Measurements from ENCODE around the gene ZSWIM5.
"Not testable (repeated sequence)": the region's sequence is repeated elsewhere in the genome, so short reads cannot be mapped to it uniquely, and the experiment has no call there.

The ZSWIM5 gene

DNA sequence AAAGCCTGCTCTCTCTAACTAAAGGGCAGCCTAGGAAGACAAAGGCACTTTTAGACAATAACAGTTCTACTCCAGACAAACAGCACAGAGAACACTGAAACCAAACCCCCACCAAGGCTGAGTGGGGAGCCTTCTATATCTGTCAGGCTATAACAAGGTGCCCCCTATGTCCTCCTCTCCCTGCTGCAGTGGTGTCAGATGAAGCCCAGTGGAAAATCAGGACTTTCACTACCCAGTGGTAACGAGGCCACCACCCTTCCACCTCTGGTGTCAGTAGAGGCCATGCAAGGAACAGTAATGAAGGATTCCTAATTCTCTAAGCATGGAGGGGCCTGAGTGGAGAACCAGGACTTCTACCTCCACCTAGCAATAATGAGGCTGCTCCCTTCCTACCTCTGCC is 83.7 kb downstream of the ZSWIM5 start:
- Histone ChIP-seq H3K36me3 (ENCODE audit: control insufficient read depth in 4 of 4, insufficient read depth in 4 of 4, low read length in 3 of 4) (no peaks in the 10 kb centered on the region), H3K27ac (ENCODE audit: insufficient read depth in 1 of 2, low read depth in 1 of 2, low read length in 2 of 2, poor library complexity in 1 of 2, severe bottlenecking in 2 of 2) (no peak overlapping the region), H3K4me3 (ENCODE audit: control insufficient read depth in 1 of 7, extremely low read depth in 1 of 7, insufficient read depth in 4 of 7, low read depth in 2 of 7, low read length in 6 of 7) (no peak overlapping the region), H3K4me1 (ENCODE audit: control extremely low read depth in 1 of 4, control insufficient read depth in 4 of 4, insufficient read depth in 4 of 4, low read length in 3 of 4) (no peaks in the 10 kb centered on the region), H3K27me3 (replicated peaks in 2 of 5; ENCODE audit: control insufficient read depth in 4 of 5, insufficient read depth in 5 of 5, low read length in 4 of 5) (no peaks in the 10 kb centered on the region), H3K9me3 (ENCODE audit: control extremely low read depth in 1 of 5, control insufficient read depth in 4 of 5, insufficient read depth in 2 of 5, low read depth in 1 of 5, low read length in 4 of 5) (no peaks in the 10 kb centered on the region)
- no CpG with 5 or more reads among the region's 1 CpG for WGBS (ENCODE audit: insufficient coverage)
- ChIA-PET CTCF (no interaction called here), POLR2A (no interaction called here)
- DNase-seq = no peak

DNA sequence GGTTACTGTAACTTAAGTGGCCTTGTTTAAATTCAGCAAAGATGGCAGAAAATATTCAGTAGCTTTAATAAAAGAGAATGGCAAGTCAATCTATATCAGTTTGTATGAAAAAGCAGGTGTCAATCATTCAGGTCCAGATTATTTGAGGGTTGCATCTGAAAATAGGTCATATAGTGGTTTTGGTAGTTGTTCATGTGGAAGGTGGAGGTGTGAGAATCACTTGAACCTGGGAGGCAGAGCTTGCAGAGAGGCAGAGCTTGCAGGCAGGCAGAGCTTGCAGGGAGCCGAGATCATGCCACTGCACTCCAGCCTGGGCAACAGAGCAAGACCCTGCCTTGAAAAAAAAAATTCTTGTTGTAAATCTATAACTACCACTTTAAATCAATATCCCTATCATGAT is 88.6 kb downstream of the ZSWIM5 start:
- ChIA-PET CTCF (no interaction called here), POLR2A (no interaction called here)
- no peaks in the 10 kb centered on the region for H3K27me3 ChIP-seq (replicated peaks in 2 of 5; ENCODE audit: control insufficient read depth in 4 of 5, insufficient read depth in 5 of 5, low read length in 4 of 5)
- no peak for DNase-seq
- peaks cover 0 to 9% (median 5%) of the 10 kb centered on the region in 4 experiments for H3K4me1 ChIP-seq (ENCODE audit: control extremely low read depth in 1 of 4, control insufficient read depth in 4 of 4, insufficient read depth in 4 of 4, low read length in 3 of 4)
- H3K27ac ChIP-seq (ENCODE audit: insufficient read depth in 1 of 2, low read depth in 1 of 2, low read length in 2 of 2, poor library complexity in 1 of 2, severe bottlenecking in 2 of 2) = no peak overlapping the region
- H3K36me3 ChIP-seq (ENCODE audit: control insufficient read depth in 4 of 4, insufficient read depth in 4 of 4, low read length in 3 of 4) = no peaks in the 10 kb centered on the region
- 100% methylated on average over 1 of the region's 1 CpG for WGBS (ENCODE audit: insufficient coverage)
- no peaks in the 10 kb centered on the region for H3K9me3 ChIP-seq (ENCODE audit: control extremely low read depth in 1 of 5, control insufficient read depth in 4 of 5, insufficient read depth in 2 of 5, low read depth in 1 of 5, low read length in 4 of 5)
- H3K4me3 ChIP-seq (ENCODE audit: control insufficient read depth in 1 of 7, extremely low read depth in 1 of 7, insufficient read depth in 4 of 7, low read depth in 2 of 7, low read length in 6 of 7) = no peak overlapping the region

DNA sequence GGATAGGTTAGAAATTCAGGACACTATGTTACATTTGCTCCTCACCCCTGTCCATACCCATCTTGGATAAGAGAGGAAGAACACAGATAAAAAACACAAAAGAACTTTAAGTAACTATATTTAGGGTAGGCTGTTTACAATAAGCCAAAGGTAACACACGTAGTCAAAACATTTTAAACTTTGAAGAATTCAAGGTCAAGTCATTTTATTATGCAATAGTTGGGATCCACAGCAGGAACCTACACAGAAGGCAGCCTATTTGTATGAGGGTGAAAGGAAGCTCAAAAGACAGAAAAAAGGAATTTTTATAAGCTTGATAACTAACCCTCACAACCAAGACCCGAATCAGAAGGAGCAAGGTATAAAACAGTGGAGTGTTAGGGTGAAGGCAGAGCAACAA is 89.6 kb downstream of the ZSWIM5 start:
- H3K4me1 ChIP-seq (ENCODE audit: control extremely low read depth in 1 of 4, control insufficient read depth in 4 of 4, insufficient read depth in 4 of 4, low read length in 3 of 4) = peaks cover 0 to 9% (median 5%) of the 10 kb centered on the region in 4 experiments
- no peak overlapping the region for H3K27ac ChIP-seq (ENCODE audit: insufficient read depth in 1 of 2, low read depth in 1 of 2, low read length in 2 of 2, poor library complexity in 1 of 2, severe bottlenecking in 2 of 2)
- no peak overlapping the region for H3K4me3 ChIP-seq (ENCODE audit: control insufficient read depth in 1 of 7, extremely low read depth in 1 of 7, insufficient read depth in 4 of 7, low read depth in 2 of 7, low read length in 6 of 7)
- ChIA-PET POLR2A (no interaction called here), CTCF (no interaction called here)
- no peaks in the 10 kb centered on the region for H3K9me3 ChIP-seq (ENCODE audit: control extremely low read depth in 1 of 5, control insufficient read depth in 4 of 5, insufficient read depth in 2 of 5, low read depth in 1 of 5, low read length in 4 of 5)
- H3K36me3 ChIP-seq (ENCODE audit: control insufficient read depth in 4 of 4, insufficient read depth in 4 of 4, low read length in 3 of 4) = no peaks in the 10 kb centered on the region
- no CpG with 5 or more reads among the region's 2 CpGs for WGBS (ENCODE audit: insufficient coverage)
- no peak for DNase-seq
- H3K27me3 ChIP-seq (replicated peaks in 2 of 5; ENCODE audit: control insufficient read depth in 4 of 5, insufficient read depth in 5 of 5, low read length in 4 of 5) = no peaks in the 10 kb centered on the region

DNA sequence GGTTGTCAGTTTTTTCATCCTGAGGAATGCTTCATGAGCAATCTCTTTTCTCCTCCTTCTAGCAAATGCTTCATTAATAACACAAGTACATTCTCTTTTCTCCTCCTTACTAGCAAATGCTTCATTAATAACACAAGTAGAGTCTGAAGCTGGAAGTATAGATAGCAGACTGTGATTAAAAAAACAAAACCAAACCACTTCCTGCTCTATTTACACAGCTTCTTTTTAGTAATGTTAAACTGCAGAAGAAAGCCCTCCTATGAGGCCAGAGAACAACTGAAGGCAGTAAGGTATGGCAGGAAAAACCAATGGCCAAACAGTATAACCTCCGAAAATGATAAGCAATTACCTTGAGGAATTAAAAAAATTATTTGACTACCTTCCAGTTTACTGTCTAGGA is 90.1 kb downstream of the ZSWIM5 start:
- H3K36me3 ChIP-seq (ENCODE audit: control insufficient read depth in 4 of 4, insufficient read depth in 4 of 4, low read length in 3 of 4) = no peaks in the 10 kb centered on the region
- no peaks in the 10 kb centered on the region for H3K27me3 ChIP-seq (replicated peaks in 2 of 5; ENCODE audit: control insufficient read depth in 4 of 5, insufficient read depth in 5 of 5, low read length in 4 of 5)
- CTCF ChIA-PET = no interaction called here
- no peak overlapping the region for H3K4me3 ChIP-seq (ENCODE audit: control insufficient read depth in 1 of 7, extremely low read depth in 1 of 7, insufficient read depth in 4 of 7, low read depth in 2 of 7, low read length in 6 of 7)
- peaks cover 0 to 2% (median 0%) of the 10 kb centered on the region in 5 experiments for H3K9me3 ChIP-seq (ENCODE audit: control extremely low read depth in 1 of 5, control insufficient read depth in 4 of 5, insufficient read depth in 2 of 5, low read depth in 1 of 5, low read length in 4 of 5)
- no peak overlapping the region for H3K27ac ChIP-seq (ENCODE audit: insufficient read depth in 1 of 2, low read depth in 1 of 2, low read length in 2 of 2, poor library complexity in 1 of 2, severe bottlenecking in 2 of 2)
- POLR2A ChIA-PET = no interaction called here
- peak in 2 of 3 donors; percentile 27 to 35 for DNase-seq
- H3K4me1 ChIP-seq (ENCODE audit: control extremely low read depth in 1 of 4, control insufficient read depth in 4 of 4, insufficient read depth in 4 of 4, low read length in 3 of 4) = peaks cover 0 to 9% (median 5%) of the 10 kb centered on the region in 4 experiments
- 29% methylated on average over 1 of the region's 1 CpG for WGBS (ENCODE audit: insufficient coverage)

DNA sequence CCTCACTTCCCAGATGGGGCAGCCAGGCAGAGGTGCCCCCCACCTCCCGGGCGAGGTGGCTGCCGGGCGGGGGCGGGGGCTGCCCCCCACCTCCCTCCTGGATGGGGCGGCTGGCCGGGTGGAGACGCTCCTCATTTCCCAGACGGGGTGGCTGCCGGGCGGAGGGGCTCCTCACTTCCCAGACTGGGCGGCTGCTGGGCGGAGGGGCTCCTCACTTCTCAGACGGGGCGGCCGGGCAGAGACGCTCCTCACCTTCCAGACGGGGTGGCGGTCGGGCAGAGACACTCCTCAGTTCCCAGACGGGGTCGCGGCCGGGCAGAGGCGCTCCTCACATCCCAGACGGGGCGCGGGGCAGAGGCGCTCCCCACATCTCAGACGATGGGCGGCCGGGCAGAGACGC is 91.2 kb downstream of the ZSWIM5 start:
- H3K9me3 ChIP-seq (ENCODE audit: control extremely low read depth in 1 of 5, control insufficient read depth in 4 of 5, insufficient read depth in 2 of 5, low read depth in 1 of 5, low read length in 4 of 5); CTCF ChIA-PET; DNase-seq; H3K27me3 ChIP-seq (replicated peaks in 2 of 5; ENCODE audit: control insufficient read depth in 4 of 5, insufficient read depth in 5 of 5, low read length in 4 of 5); H3K27ac ChIP-seq (ENCODE audit: insufficient read depth in 1 of 2, low read depth in 1 of 2, low read length in 2 of 2, poor library complexity in 1 of 2, severe bottlenecking in 2 of 2); H3K4me1 ChIP-seq (ENCODE audit: control extremely low read depth in 1 of 4, control insufficient read depth in 4 of 4, insufficient read depth in 4 of 4, low read length in 3 of 4); POLR2A ChIA-PET; H3K36me3 ChIP-seq (ENCODE audit: control insufficient read depth in 4 of 4, insufficient read depth in 4 of 4, low read length in 3 of 4); H3K4me3 ChIP-seq (ENCODE audit: control insufficient read depth in 1 of 7, extremely low read depth in 1 of 7, insufficient read depth in 4 of 7, low read depth in 2 of 7, low read length in 6 of 7): not testable (repeated sequence)
- WGBS (ENCODE audit: insufficient coverage) = 94% methylated on average over 14 of the region's 33 CpGs

DNA sequence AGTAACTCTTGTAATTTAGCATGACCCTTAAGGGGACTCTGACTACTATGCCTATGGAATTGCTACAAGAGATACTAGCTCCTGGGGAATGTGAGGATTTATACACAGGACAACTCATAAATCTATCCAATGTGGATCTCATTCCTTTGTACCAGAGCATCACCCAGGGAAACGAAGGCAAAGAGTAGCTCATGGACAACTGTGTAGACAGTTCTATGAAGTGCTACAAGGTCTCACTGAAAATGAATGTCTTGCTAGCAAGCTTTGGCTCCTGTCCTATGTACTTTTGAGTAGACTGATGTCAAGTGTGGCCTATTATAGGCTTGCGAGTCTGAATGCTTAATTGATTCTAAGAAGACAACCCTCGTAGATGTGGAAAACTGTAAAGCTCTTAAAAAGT is 93.7 kb downstream of the ZSWIM5 start:
- H3K4me1 ChIP-seq (ENCODE audit: control extremely low read depth in 1 of 4, control insufficient read depth in 4 of 4, insufficient read depth in 4 of 4, low read length in 3 of 4) = peaks cover 0 to 9% (median 5%) of the 10 kb centered on the region in 4 experiments
- ChIA-PET POLR2A (no interaction called here), CTCF (no interaction called here)
- H3K27me3 ChIP-seq (replicated peaks in 2 of 5; ENCODE audit: control insufficient read depth in 4 of 5, insufficient read depth in 5 of 5, low read length in 4 of 5) = no peaks in the 10 kb centered on the region
- H3K36me3 ChIP-seq (ENCODE audit: control insufficient read depth in 4 of 4, insufficient read depth in 4 of 4, low read length in 3 of 4) = no peaks in the 10 kb centered on the region
- peaks cover 0 to 4% (median 0%) of the 10 kb centered on the region in 5 experiments for H3K9me3 ChIP-seq (ENCODE audit: control extremely low read depth in 1 of 5, control insufficient read depth in 4 of 5, insufficient read depth in 2 of 5, low read depth in 1 of 5, low read length in 4 of 5)
- 100% methylated on average over 2 of the region's 3 CpGs for WGBS (ENCODE audit: insufficient coverage)
- H3K4me3 ChIP-seq (ENCODE audit: control insufficient read depth in 1 of 7, extremely low read depth in 1 of 7, insufficient read depth in 4 of 7, low read depth in 2 of 7, low read length in 6 of 7) = no peak overlapping the region
- no peak for DNase-seq
- no peak overlapping the region for H3K27ac ChIP-seq (ENCODE audit: insufficient read depth in 1 of 2, low read depth in 1 of 2, low read length in 2 of 2, poor library complexity in 1 of 2, severe bottlenecking in 2 of 2)

DNA sequence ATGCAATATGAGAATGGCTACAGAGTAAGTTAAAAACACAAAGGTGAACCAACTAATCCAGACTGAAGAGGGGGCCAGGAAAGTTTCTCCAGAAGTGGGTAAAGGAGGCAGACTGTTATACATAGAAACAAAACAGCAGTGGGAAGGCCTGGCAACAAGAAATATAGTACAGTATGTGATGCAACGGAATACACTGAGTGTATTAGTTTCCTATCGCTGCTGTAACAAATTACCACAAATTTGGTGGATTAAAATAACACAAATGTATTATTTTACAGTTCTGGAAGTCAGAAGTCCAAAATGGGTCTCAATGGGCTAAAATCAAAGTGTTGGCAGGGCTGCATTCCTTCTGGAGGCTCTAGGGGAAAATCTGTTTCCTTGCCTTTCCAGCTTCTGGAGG is 95.2 kb downstream of the ZSWIM5 start:
- peaks cover 0 to 4% (median 0%) of the 10 kb centered on the region in 5 experiments for H3K9me3 ChIP-seq (ENCODE audit: control extremely low read depth in 1 of 5, control insufficient read depth in 4 of 5, insufficient read depth in 2 of 5, low read depth in 1 of 5, low read length in 4 of 5)

More for the DNA sequence above, 95.2 kb downstream of the ZSWIM5 start:
- H3K27me3 ChIP-seq (replicated peaks in 2 of 5; ENCODE audit: control insufficient read depth in 4 of 5, insufficient read depth in 5 of 5, low read length in 4 of 5) = no peaks in the 10 kb centered on the region
- H3K36me3 ChIP-seq (ENCODE audit: control insufficient read depth in 4 of 4, insufficient read depth in 4 of 4, low read length in 3 of 4) = no peaks in the 10 kb centered on the region
- H3K4me3 ChIP-seq (ENCODE audit: control insufficient read depth in 1 of 7, extremely low read depth in 1 of 7, insufficient read depth in 4 of 7, low read depth in 2 of 7, low read length in 6 of 7) = no peak overlapping the region
- POLR2A ChIA-PET = no interaction called here
- WGBS (ENCODE audit: insufficient coverage) = no CpG with 5 or more reads among the region's 2 CpGs
- no peak for DNase-seq
- CTCF ChIA-PET = no interaction called here
- H3K27ac ChIP-seq (ENCODE audit: insufficient read depth in 1 of 2, low read depth in 1 of 2, low read length in 2 of 2, poor library complexity in 1 of 2, severe bottlenecking in 2 of 2) = no peak overlapping the region
- peaks cover 0 to 5% (median 4%) of the 10 kb centered on the region in 4 experiments for H3K4me1 ChIP-seq (ENCODE audit: control extremely low read depth in 1 of 4, control insufficient read depth in 4 of 4, insufficient read depth in 4 of 4, low read length in 3 of 4)

All from common myeloid progenitor, CD34-positive (primary cell).